ENCODE data around the gene PRDM16. TPM values are rescaled to one million over a fixed set of nuclear protein-coding genes. Genes with fewer than 3 reads are reported as not detected.

Gene PRDM16
- total and polyA plus RNA-seq, 2 donors (not counting 1 experiment from before 2014, with no cell fraction given) = 0.03 to 0.12 TPM

- intact Hi-C loops (cut with micrococcal nuclease) = loop anchor here (2.0 to 5.0 kb wide), 2 partner anchors 39 to 350 kb away; no protein-coding TSS in a partner anchor
These were observed 383.2 kb downstream of the PRDM16 start for GRCh38 chr1:3451994-3452865.

More at GRCh38 chr1:3451994-3452865, 383.2 kb downstream of the PRDM16 start:
- TF ChIP-seq, protein P1, sequence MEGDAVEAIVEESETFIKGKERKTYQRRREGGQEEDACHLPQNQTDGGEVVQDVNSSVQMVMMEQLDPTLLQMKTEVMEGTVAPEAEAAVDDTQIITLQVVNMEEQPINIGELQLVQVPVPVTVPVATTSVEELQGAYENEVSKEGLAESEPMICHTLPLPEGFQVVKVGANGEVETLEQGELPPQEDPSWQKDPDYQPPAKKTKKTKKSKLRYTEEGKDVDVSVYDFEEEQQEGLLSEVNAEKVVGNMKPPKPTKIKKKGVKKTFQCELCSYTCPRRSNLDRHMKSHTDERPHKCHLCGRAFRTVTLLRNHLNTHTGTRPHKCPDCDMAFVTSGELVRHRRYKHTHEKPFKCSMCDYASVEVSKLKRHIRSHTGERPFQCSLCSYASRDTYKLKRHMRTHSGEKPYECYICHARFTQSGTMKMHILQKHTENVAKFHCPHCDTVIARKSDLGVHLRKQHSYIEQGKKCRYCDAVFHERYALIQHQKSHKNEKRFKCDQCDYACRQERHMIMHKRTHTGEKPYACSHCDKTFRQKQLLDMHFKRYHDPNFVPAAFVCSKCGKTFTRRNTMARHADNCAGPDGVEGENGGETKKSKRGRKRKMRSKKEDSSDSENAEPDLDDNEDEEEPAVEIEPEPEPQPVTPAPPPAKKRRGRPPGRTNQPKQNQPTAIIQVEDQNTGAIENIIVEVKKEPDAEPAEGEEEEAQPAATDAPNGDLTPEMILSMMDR (IDR thresholded peaks at IDR 0.05) = no peak
- no peak for TF ChIP-seq EZH2 (IDR thresholded peaks at IDR 0.05; ENCODE audit: borderline replicate concordance, insufficient read depth, low read depth, low read length, poor library complexity, severe bottlenecking)
- H3K4me1 Mint-ChIP-seq = peaks cover 3% of the 10 kb centered on the region
- Histone ChIP-seq H3K4me2 (replicated peaks; ENCODE audit: low read depth, low read length, poor library complexity, severe bottlenecking) (no peak overlapping the region), H3K9me3 (ENCODE audit: control extremely low read depth in 1 of 3, control insufficient read depth in 2 of 3, insufficient read depth in 1 of 3, low read length in 2 of 3) (peaks cover 0 to 14% (median 0%) of the 10 kb centered on the region in 3 donors), H2AFZ (ENCODE audit: insufficient read depth, low read depth, low read length, poor library complexity, severe bottlenecking) (no peak overlapping the region), H3K27me3 (replicated peaks in 1 of 4; ENCODE audit: control extremely low read depth in 1 of 4, control insufficient read depth in 3 of 4, insufficient read depth in 4 of 4, low read length in 3 of 4) (peaks cover 0 to 44% (median 21%) of the 10 kb centered on the region in 4 experiments), H3K36me3 (replicated peaks in 1 of 2; ENCODE audit: control extremely low read depth in 1 of 2, control insufficient read depth in 1 of 2, extremely low read depth in 1 of 2, insufficient read depth in 2 of 2, low read length in 1 of 2) (no peaks in the 10 kb centered on the region), H3K79me2 (ENCODE audit: control insufficient read depth, insufficient read depth, low read length) (no peaks in the 10 kb centered on the region), H3K4me1 (ENCODE audit: control insufficient read depth in 2 of 2, insufficient read depth in 2 of 2, low read length in 2 of 2) (peaks cover 16 to 20% of the 10 kb centered on the region in 2 donors), H3K9ac (ENCODE audit: low read length) (no peak overlapping the region), H3K4me3 (ENCODE audit: control extremely low read depth in 1 of 5, extremely low read depth in 1 of 5, insufficient read depth in 1 of 5, low read depth in 2 of 5, low read length in 4 of 5) (no peak overlapping the region), H3K27ac (ENCODE audit: low read length in 2 of 2) (no peak overlapping the region), H4K20me1 (ENCODE audit: control insufficient read depth, insufficient read depth, low read length, poor library complexity, severe bottlenecking) (no peaks in the 10 kb centered on the region)
- ATAC-seq (ENCODE audit: low read depth) (no peak), DNase-seq (no peak)
- H3K27me3 Mint-ChIP-seq = peaks cover 26% of the 10 kb centered on the region
- H3K4me3 Mint-ChIP-seq = no peak overlapping the region
- WGBS (ENCODE audit: insufficient coverage) = 83% methylated on average over 16 of the region's 23 CpGs
- CTCF ChIA-PET = interaction anchor here (0.6 to 2.4 kb wide), 29 partner anchors 8 to 350 kb away, joined by 3 to 65 read pairs (median 5); no protein-coding TSS in a partner anchor
- POLR2A ChIA-PET = no interaction called here
- no peak overlapping the region for H3K27ac Mint-ChIP-seq
- H3K9me3 Mint-ChIP-seq (ENCODE audit: insufficient read depth) = no peaks in the 10 kb centered on the region
